ENCODE data around the gene LYZL4.

GRCh38 chr3:42438758-42439157, 28.3 kb upstream of the LYZL4 start:
- TF ChIP-seq CTCF (IDR thresholded peaks at IDR 0.05) (no peak), POLR2A (IDR thresholded peaks at IDR 0.05) (no peak)
